GM12878 (cell line): ENCODE data around the gene ZNF329. TPM values are rescaled to one million over a fixed set of nuclear protein-coding genes. Genes with fewer than 3 reads are reported as not detected.

ENCODE experiments used
- ATAC-seq: fragments of 200-7000 bp; cut with Tn5 transposase; 3 replicates; pipeline ENCODE4 v1.9.1; 2020; ENCODE audit warnings: mild to moderate bottlenecking, moderate library complexity
- BruUV-seq: library from RNA; stranded (reverse); fragments of 400-500 nt; replicated peaks from 2 replicates; lab custom pipeline; 2021; lab: Mats Ljungman, UMichigan
- CTCF ChIA-PET: fragments of 300-600 bp; sonication (Branson Sonifier 250); formaldehyde crosslinking; extraction: SDS; loops from one replicate; lab custom pipeline; 2021; ENCODE audit warnings: inconsistent platforms; lab: Yijun Ruan, JAX
- POLR2A ChIA-PET: fragments of 350-600 bp; formaldehyde crosslinking; extraction: SDS; loops from one replicate; lab custom pipeline; 2021; ENCODE audit warnings: inconsistent platforms; lab: Charles Lee
- RAD21 ChIA-PET: fragments of 300-600 bp; sonication (Branson Sonifier 250); formaldehyde crosslinking; loops from one replicate; lab custom pipeline; 2023; ENCODE audit warnings: antibody characterized with exemption; ENCODE audit not compliant: unreplicated experiment; lab: Charles Lee
- SMC1A ChIA-PET: fragments of 300-600 bp; sonication (Branson Sonifier 250); formaldehyde crosslinking; loops from one replicate; lab custom pipeline; 2023; ENCODE audit not compliant: unreplicated experiment, uncharacterized antibody; lab: Charles Lee
- DNase-seq: peaks from one replicate; pipeline ENCODE4 v3.0.0-alpha.2; 2011; ENCODE audit warnings: low read depth, low spot score
- FAIRE-seq: peaks from 3 replicates; lab custom pipeline; 2011; peaks lifted over from hg19 to GRCh38; lab: Jason Lieb, UNC
- H2AFZ ChIP-seq: 2 replicates; pipeline ENCODE4 v1.6.0; 2011; ENCODE audit warnings: low read depth, low read length, control low read depth; ENCODE audit not compliant: control insufficient read depth
- H3K27ac ChIP-seq: 2 replicates; pipeline ENCODE4 v1.5.1; 2011; ENCODE audit warnings: control low read depth; ENCODE audit not compliant: control insufficient read depth, insufficient read depth
- H3K27me3 ChIP-seq, 2 experiments: replicated peaks in 1 of 2; 2 replicates each; pipeline versions ENCODE4 v1.6.0 to v1.6.1; 2011; ENCODE audit warnings: low read length in 1 of 2; ENCODE audit not compliant: control insufficient read depth in 2 of 2, insufficient read depth in 2 of 2
- H3K36me3 ChIP-seq, 2 experiments: 2 replicates each; pipeline ENCODE4 v1.5.1; 2011; ENCODE audit warnings: low read length in 1 of 2; ENCODE audit not compliant: control insufficient read depth in 2 of 2, insufficient read depth in 2 of 2
- H3K4me1 ChIP-seq: 2 replicates; pipeline ENCODE4 v1.6.1; 2011; ENCODE audit warnings: mild to moderate bottlenecking, low read length, moderate library complexity, mixed read lengths; ENCODE audit not compliant: control insufficient read depth, insufficient read depth
- H3K4me2 ChIP-seq: 2 replicates; pipeline ENCODE4 v1.6.0; 2011; ENCODE audit warnings: control low read depth; ENCODE audit not compliant: control insufficient read depth, insufficient read depth
- H3K4me3 ChIP-seq: fragments of 200-600 bp; sonication (generic); 2 replicates; pipeline ENCODE4 v1.5.1; 2016
- H3K79me2 ChIP-seq: 2 replicates; pipeline ENCODE4 v1.6.0; 2011; ENCODE audit warnings: low read length; ENCODE audit not compliant: control insufficient read depth, insufficient read depth
- H3K9ac ChIP-seq: 2 replicates; pipeline ENCODE4 v1.8.0; 2011; ENCODE audit warnings: low read length, control low read depth, mixed read lengths; ENCODE audit not compliant: control insufficient read depth, insufficient read depth
- H3K9me3 ChIP-seq: replicated peaks from 3 replicates; pipeline ENCODE4 v1.5.1; 2011; ENCODE audit warnings: mild to moderate bottlenecking, low read length; ENCODE audit not compliant: control insufficient read depth, insufficient read depth
- H4K20me1 ChIP-seq: 2 replicates; pipeline ENCODE4 v1.6.0; 2011; ENCODE audit not compliant: control insufficient read depth, insufficient read depth
- ASH2L ChIP-seq: fragments of 300-600, 200-600 bp; sonication (generic); IDR thresholded peaks from 2 replicates; pipeline ENCODE4 v1.6.1; 2017; ENCODE audit warnings: low read depth, mild to moderate bottlenecking, borderline replicate concordance
- CHD2 ChIP-seq: IDR thresholded peaks from 2 replicates; pipeline ENCODE4 v1.6.1; 2011; ENCODE audit warnings: low read depth, low read length, improper control_type of control experiment, borderline replicate concordance
- EED ChIP-seq: sonication (generic); IDR thresholded peaks from 2 replicates; pipeline ENCODE4 v1.6.1; 2016; ENCODE audit warnings: antibody characterized with exemption, low read depth
- IKZF1 ChIP-seq: fragments of 450-650 bp; conservative IDR thresholded peaks from 2 replicates; pipeline ENCODE4 v1.6.1; 2017; ENCODE audit warnings: antibody characterized with exemption, mild to moderate bottlenecking
- JUND ChIP-seq: IDR thresholded peaks from 2 replicates; pipeline ENCODE4 v1.6.1; 2012; ENCODE audit warnings: low read depth, mild to moderate bottlenecking, low read length, improper control_type of control experiment, moderate library complexity
- NFIC ChIP-seq: IDR thresholded peaks from 2 replicates; pipeline ENCODE4 v1.6.1; 2012; ENCODE audit warnings: low read depth, mild to moderate bottlenecking, inconsistent platforms, low read length, moderate library complexity
- RB1 ChIP-seq: fragments of 450-650 bp; formaldehyde crosslinking; IDR thresholded peaks from 2 replicates; pipeline ENCODE4 v1.6.1; 2017; ENCODE audit warnings: mild to moderate bottlenecking, borderline replicate concordance
- RCOR1 ChIP-seq: conservative IDR thresholded peaks from 2 replicates; pipeline ENCODE4 v1.6.1; 2012; ENCODE audit warnings: low read depth, low read length, improper control_type of control experiment
- TCF3 ChIP-seq: IDR thresholded peaks from 2 replicates; pipeline ENCODE4 v1.6.1; 2012; ENCODE audit warnings: low read depth, mild to moderate bottlenecking, low read length, borderline replicate concordance; ENCODE audit not compliant: insufficient read depth
- ZBED1 ChIP-seq: IDR thresholded peaks from 2 replicates; pipeline ENCODE4 v1.6.1; 2016; ENCODE audit warnings: borderline replicate concordance
- ZNF384 ChIP-seq: IDR thresholded peaks from 2 replicates; pipeline ENCODE4 v1.6.1; 2012; ENCODE audit warnings: low read depth, mild to moderate bottlenecking, low read length, improper control_type of control experiment, borderline replicate concordance
- WGBS: methylation state at CpG from one replicate; pipeline ENCODE4 v1.1.6; 2016; ENCODE audit warnings: low lambda C conversion rate; ENCODE audit not compliant: insufficient replicate concordance, insufficient coverage; ENCODE audit errors: missing lambda C conversion rate; 5-methylcytosine and 5-hydroxymethylcytosine counted together
- in situ Hi-C: fragments of 300-500 bp; cut with MboI; formaldehyde crosslinking; loops from 9 replicates; pipeline ENCODE4 v1.14.3; 2018; ENCODE audit warnings: mixed read lengths
- intact Hi-C: fragments of 100-400 bp; cut with micrococcal nuclease; formaldehyde crosslinking; loops from one replicate; pipeline ENCODE4 v1.14.2; 2022; ENCODE audit not compliant: unreplicated experiment
- polyA plus RNA-seq, 11 experiments: library from polyadenylated mRNA; depleted of rRNA in 4 of 11; unstranded in 6 of 11; stranded (reverse) in 5 of 11; fragments of >200 nt; fragmentation: Nextera tagmentation in 4 of 11; fragmentation: Illumina TruSeq in 1 of 11; extraction: Ambion mirVana in 4 of 11; extraction: Trizol in 1 of 11; gene quantifications; 1 replicate in 1 of 11; 2 replicates in 10 of 11; pipeline versions ENCODE4 v1.2.1 to v1.2.3, GENCODE V29; 2011 to 2016; ENCODE audit warnings: inconsistent platforms in 2 of 11, missing spikeins in 2 of 11, low read depth in 1 of 11
- total RNA-seq, 4 experiments: library from RNA; depleted of rRNA in 3 of 4; stranded (reverse); fragments of >200 nt in 3 of 4; fragmentation: Illumina TruSeq in 1 of 4; extraction: Trizol in 1 of 4; gene quantifications; 2 replicates each; pipeline versions ENCODE4 v1.2.1 to v1.2.3, GENCODE V29; 2013 to 2021
- TF ChIP-seq, protein P1 (sequence below): fragments of 450-650 bp; IDR thresholded peaks from 2 replicates; pipeline ENCODE4 v1.6.1; 2016; ENCODE audit warnings: mild to moderate bottlenecking
- TF ChIP-seq, protein P2 (sequence below): fragments of 450-650 bp; IDR thresholded peaks from 2 replicates; pipeline ENCODE4 v1.6.1; 2016; ENCODE audit warnings: mild to moderate bottlenecking
- TF ChIP-seq, protein P3 (sequence below): IDR thresholded peaks from 2 replicates; pipeline ENCODE4 v1.6.1; 2012; ENCODE audit warnings: low read length, inconsistent platforms

Gene ZNF329
- total and polyA plus RNA-seq, 10 of the 15 experiments (the other 5 are each of a cell fraction or from before 2014, with no cell fraction given), result 0.11 to 4.7 (median 0.56) TPM; not detected in 1

DNA sequence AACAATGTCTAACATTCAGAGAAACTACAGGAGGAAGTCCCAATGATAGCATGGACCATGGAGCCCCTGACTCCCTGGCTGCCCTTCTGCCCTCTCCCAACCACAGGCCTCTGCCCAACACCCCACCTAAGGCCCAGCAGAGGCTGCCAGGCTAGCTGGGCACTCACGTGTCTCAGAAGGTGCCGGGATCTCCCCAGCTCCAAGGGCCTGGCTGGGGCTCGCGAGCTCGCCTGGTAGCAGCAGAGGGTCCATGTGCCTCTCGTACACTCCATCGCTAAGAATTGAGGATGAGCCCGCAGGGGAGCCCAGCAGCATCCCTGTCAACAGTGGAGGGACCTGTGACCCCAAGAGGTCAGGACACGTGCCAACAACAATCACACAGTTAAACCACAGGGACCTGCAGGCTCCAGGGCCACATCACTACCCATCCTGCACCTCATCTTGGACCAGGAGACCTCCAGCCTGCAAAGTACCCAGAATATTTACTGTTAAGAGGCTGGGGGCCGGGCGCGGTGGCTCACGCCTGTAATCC is 62.0 kb downstream of the ZNF329 start (continued):
- no peak for TF ChIP-seq TCF3
- no peak for TF ChIP-seq EED
- no peak for TF ChIP-seq JUND
- TF ChIP-seq RCOR1, result no peak
- TF ChIP-seq, protein P1, sequence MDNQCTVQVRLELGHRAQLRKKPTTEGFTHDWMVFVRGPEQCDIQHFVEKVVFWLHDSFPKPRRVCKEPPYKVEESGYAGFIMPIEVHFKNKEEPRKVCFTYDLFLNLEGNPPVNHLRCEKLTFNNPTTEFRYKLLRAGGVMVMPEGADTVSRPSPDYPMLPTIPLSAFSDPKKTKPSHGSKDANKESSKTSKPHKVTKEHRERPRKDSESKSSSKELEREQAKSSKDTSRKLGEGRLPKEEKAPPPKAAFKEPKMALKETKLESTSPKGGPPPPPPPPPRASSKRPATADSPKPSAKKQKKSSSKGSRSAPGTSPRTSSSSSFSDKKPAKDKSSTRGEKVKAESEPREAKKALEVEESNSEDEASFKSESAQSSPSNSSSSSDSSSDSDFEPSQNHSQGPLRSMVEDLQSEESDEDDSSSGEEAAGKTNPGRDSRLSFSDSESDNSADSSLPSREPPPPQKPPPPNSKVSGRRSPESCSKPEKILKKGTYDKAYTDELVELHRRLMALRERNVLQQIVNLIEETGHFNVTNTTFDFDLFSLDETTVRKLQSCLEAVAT, result no peak
- TF ChIP-seq, protein P2, sequence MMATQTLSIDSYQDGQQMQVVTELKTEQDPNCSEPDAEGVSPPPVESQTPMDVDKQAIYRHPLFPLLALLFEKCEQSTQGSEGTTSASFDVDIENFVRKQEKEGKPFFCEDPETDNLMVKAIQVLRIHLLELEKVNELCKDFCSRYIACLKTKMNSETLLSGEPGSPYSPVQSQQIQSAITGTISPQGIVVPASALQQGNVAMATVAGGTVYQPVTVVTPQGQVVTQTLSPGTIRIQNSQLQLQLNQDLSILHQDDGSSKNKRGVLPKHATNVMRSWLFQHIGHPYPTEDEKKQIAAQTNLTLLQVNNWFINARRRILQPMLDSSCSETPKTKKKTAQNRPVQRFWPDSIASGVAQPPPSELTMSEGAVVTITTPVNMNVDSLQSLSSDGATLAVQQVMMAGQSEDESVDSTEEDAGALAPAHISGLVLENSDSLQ, result no peak

DNA sequence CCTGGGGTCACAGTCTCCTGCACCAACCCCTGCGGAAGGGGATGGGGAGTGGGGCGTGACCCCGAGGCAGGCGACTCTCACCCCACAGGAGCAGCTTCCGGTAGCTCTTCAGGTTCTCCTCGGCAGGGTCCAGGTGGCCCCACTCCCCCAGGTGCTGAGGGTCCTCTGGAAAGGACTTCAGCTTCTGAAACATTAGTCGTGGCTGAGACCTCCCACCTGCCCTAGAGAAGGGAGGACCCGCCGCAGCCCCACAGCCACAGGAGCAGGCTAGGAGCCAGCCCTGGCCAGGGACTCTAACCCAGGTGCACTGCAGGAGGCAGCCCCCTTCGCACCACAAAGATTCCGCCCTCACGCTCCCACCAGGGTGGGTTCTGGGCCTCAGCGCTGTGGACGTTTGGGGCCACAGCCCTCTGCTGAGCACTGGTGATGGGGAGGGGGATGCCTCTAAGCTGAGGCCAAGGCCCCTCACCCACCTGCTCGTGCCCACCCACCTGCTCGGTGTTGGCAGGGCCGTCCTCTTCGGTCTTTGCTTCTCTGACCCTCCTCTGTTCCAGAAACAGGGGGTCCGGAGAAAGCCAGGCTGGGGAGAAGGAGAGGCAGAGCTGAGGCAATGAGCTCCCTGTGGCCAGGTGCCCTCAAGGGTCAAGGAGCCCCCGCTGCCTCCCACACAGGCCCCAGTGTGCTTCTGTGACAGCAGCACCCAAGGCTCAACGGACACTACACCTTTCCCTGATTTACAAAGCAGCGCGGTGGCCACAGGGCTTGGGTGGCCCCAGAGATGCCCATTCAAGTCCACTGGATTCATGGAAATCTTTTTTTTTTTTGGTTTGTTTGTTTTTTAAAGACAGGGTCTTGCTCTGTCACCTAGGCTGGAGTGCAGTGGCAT is 63.5 kb downstream of the ZNF329 start:
- FAIRE-seq, result no peak
- CTCF ChIA-PET, result no interaction called here
- TF ChIP-seq RB1 (no peak), RCOR1 (no peak), ZNF384 (no peak), NFIC (no peak), ZBED1 (no peak), CHD2 (no peak), ASH2L (no peak), IKZF1 (no peak)
- TF ChIP-seq, protein P3, sequence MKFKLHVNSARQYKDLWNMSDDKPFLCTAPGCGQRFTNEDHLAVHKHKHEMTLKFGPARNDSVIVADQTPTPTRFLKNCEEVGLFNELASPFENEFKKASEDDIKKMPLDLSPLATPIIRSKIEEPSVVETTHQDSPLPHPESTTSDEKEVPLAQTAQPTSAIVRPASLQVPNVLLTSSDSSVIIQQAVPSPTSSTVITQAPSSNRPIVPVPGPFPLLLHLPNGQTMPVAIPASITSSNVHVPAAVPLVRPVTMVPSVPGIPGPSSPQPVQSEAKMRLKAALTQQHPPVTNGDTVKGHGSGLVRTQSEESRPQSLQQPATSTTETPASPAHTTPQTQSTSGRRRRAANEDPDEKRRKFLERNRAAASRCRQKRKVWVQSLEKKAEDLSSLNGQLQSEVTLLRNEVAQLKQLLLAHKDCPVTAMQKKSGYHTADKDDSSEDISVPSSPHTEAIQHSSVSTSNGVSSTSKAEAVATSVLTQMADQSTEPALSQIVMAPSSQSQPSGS, result no peak

More for the DNA sequence above, 63.5 kb downstream of the ZNF329 start:
- Histone ChIP-seq H3K36me3 (no peaks in the 10 kb centered on the region), H3K4me1 (no peaks in the 10 kb centered on the region), H4K20me1 (no peaks in the 10 kb centered on the region), H3K27me3 (no peaks in the 10 kb centered on the region), H3K79me2 (no peaks in the 10 kb centered on the region), H3K9ac (no peak overlapping the region), H3K9me3 (peaks cover 1% of the 10 kb centered on the region; the same call in 1 of the 3 replicates), H2AFZ (no peak overlapping the region), H3K4me2 (no peak overlapping the region), H3K4me3 (no peak overlapping the region), H3K27ac (no peak overlapping the region)
- SMC1A ChIA-PET, result no interaction called here
- WGBS, result 65% methylated on average over 21 of the region's 23 CpGs
- intact Hi-C loops (no loop called here), in situ Hi-C loops (no loop called here)
- POLR2A ChIA-PET, result no interaction called here
- ATAC-seq, result no peak
- no peak for DNase-seq
- BruUV-seq, result no TSS peak
- RAD21 ChIA-PET, result no interaction called here
